MCF 10A (cell line): ENCODE measurements around the gene NUBPL. TPM values are rescaled to one million over a fixed set of nuclear protein-coding genes. Genes with fewer than 3 reads are reported as not detected.
A peak's percentile ranks its signal among the peaks of the same experiment; 100 is the strongest.

Experiments
- BruUV-seq: library from RNA; stranded (reverse); fragments of 400-500 nt; replicated peaks from 2 replicates; lab custom pipeline; 2021; lab: Mats Ljungman, UMichigan
- CTCF ChIA-PET: fragments of 300-600 bp; sonication (Branson Sonifier 250); formaldehyde crosslinking; extraction: SDS; loops from one replicate; lab custom pipeline; 2021; ENCODE audit warnings: antibody characterized with exemption, inconsistent platforms; lab: Yijun Ruan, JAX
- POLR2A ChIA-PET: fragments of 300-600, 350-650 bp; sonication (Branson Sonifier 250); formaldehyde crosslinking; extraction: SDS; loops from one replicate; lab custom pipeline; 2020; ENCODE audit warnings: antibody characterized with exemption, inconsistent platforms; lab: Yijun Ruan, JAX
- DNase-seq: peaks from one replicate; pipeline ENCODE4 v3.0.0-alpha.2; 2018; ENCODE audit not compliant: unreplicated experiment
- H3K27ac Mint-ChIP-seq: one replicate; pipeline ENCODE4 v1.8.0; 2022; ENCODE audit warnings: mild to moderate bottlenecking, low read depth, mixed read lengths; ENCODE audit not compliant: unreplicated experiment
- H3K27me3 Mint-ChIP-seq: one replicate; pipeline ENCODE4 v1.8.0; 2022; ENCODE audit warnings: mixed read lengths; ENCODE audit not compliant: insufficient read depth, unreplicated experiment
- H3K36me3 Mint-ChIP-seq: one replicate; pipeline ENCODE4 v1.8.0; 2022; ENCODE audit warnings: mild to moderate bottlenecking, moderate library complexity, mixed read lengths; ENCODE audit not compliant: insufficient read depth, unreplicated experiment
- H3K4me1 Mint-ChIP-seq: one replicate; pipeline ENCODE4 v1.8.0; 2022; ENCODE audit warnings: mixed read lengths; ENCODE audit not compliant: insufficient read depth, unreplicated experiment
- H3K4me3 Mint-ChIP-seq: one replicate; pipeline ENCODE4 v1.8.0; 2022; ENCODE audit warnings: mild to moderate bottlenecking, moderate library complexity, mixed read lengths; ENCODE audit not compliant: unreplicated experiment
- H3K9me3 Mint-ChIP-seq: one replicate; pipeline ENCODE4 v1.8.0; 2022; ENCODE audit warnings: mixed read lengths; ENCODE audit not compliant: unreplicated experiment
- CTCF ChIP-seq: fragments of 200-600 bp; IDR thresholded peaks from one replicate; pipeline ENCODE4 v1.8.0; 2022; ENCODE audit warnings: antibody characterized with exemption, mild to moderate bottlenecking; ENCODE audit not compliant: unreplicated experiment
- intact Hi-C: fragments of 100-400 bp; cut with micrococcal nuclease; formaldehyde crosslinking; loops from 2 replicates; pipeline ENCODE4 v1.14.1; 2022
- total RNA-seq: library from RNA; stranded (reverse); gene quantifications from 2 replicates; pipeline ENCODE4 v1.2.3, GENCODE V29; 2022

The NUBPL gene
- total RNA-seq, 1 experiment from 2014 or later = 12.3 TPM

- Mint-ChIP-seq H3K27ac (peak overlapping the region; percentile 53), H3K9me3 (peaks cover 7% of the 10 kb centered on the region), H3K4me3 (no peak overlapping the region), H3K36me3 (peaks cover 6% of the 10 kb centered on the region), H3K4me1 (peaks cover 16% of the 10 kb centered on the region), H3K27me3 (no peaks in the 10 kb centered on the region)
- intact Hi-C loops = no loop called here
- ChIA-PET CTCF (no interaction called here), POLR2A (no interaction called here)
- BruUV-seq = no TSS peak
- no peak for DNase-seq
- TF ChIP-seq CTCF = no peak
Observed at GRCh38 chr14:31819281-31819680, 258.1 kb downstream of the NUBPL start.

DNA sequence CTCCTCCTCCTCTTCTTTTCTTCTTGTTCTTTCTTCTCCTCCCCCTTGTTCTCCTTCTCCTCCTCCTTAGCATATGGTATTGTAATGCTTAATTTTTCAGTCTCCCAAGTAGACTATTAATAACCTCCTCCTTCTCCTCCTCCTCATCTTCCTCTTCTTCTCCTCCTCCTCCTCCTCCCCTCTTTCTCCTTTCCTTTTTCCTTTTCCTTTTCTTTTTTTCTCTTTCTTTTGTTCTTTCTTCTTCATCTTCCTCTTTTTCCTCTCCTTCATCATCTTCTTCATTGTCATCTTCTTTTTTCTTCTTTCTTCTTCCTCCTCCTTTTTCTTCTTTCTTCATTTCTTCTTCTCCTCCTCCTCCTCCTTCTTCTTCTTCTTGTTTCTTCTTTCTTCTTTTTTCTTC is 264.3 kb downstream of the NUBPL start:
- H3K36me3 Mint-ChIP-seq = no peaks in the 10 kb centered on the region
- ChIA-PET CTCF (interaction anchor here (0.6 kb wide), 1 partner anchor 732 kb away, joined by 3 read pairs; no protein-coding TSS in a partner anchor), POLR2A (interaction anchor here (0.6 kb wide), 1 partner anchor 261 kb away, joined by 3 read pairs; no protein-coding TSS in a partner anchor)
- no peaks in the 10 kb centered on the region for H3K4me1 Mint-ChIP-seq
- H3K27ac Mint-ChIP-seq = no peak overlapping the region
- intact Hi-C loops = no loop called here
- no peaks in the 10 kb centered on the region for H3K27me3 Mint-ChIP-seq
- no peak for TF ChIP-seq CTCF
- no TSS peak for BruUV-seq
- H3K9me3 Mint-ChIP-seq = no peaks in the 10 kb centered on the region
- DNase-seq = no peak
- H3K4me3 Mint-ChIP-seq = no peak overlapping the region

- BruUV-seq = no TSS peak
- Mint-ChIP-seq H3K4me3 (no peak overlapping the region), H3K9me3 (no peaks in the 10 kb centered on the region), H3K27me3 (no peaks in the 10 kb centered on the region), H3K36me3 (no peaks in the 10 kb centered on the region), H3K4me1 (no peaks in the 10 kb centered on the region), H3K27ac (no peak overlapping the region)
- no peak for DNase-seq
- no peak for TF ChIP-seq CTCF
- ChIA-PET POLR2A (interaction anchor here (0.6 kb wide), 1 partner anchor 12 kb away, joined by 3 read pairs; no protein-coding TSS in a partner anchor), CTCF (no interaction called here)
- intact Hi-C loops = no loop called here
Observed at GRCh38 chr14:31827325-31827724, 266.1 kb downstream of the NUBPL start.

DNA sequence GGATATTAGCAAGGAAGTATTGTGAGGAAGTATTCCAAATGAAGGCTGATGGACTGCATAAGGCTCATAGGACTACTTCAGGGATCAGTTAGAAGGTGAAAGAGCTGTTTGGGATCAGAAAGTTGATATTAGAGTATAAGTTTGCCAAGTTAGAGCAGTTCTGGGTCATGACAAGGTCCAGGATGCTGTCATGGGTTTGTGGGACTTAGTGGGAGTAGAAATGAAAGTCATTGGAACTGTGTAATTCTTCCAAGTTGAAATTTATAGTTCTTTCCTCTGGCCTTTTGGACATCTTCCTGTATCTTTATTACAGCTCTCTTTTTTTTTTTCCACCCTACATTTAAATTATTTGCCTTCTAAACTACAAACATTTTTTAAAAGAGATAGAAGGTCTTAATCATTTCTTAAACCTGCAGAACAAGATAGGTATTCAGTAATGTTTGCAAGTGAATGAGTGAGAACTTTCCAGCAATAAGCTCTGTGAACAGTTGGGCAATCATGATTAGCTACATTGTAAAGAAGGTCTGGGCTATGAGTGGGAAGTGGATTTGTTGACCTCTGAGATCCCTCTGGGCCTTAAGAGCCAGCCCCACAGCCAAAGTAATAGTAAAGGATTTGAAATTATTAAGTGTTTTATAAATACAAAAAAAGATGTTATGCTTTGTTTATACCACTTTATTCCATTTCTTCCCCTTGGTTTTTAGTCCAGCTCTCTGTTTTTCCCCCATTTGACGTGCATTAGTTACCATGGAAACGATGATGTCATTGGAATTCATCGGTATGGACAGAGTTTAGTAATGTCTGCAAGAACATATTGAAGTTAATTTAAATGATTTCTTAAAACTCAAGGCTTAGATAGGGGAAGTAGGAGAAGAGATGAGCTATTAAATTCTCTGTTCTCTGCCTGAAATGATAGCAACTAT is 268.0 kb downstream of the NUBPL start:
- no peak for TF ChIP-seq CTCF
- intact Hi-C loops = no loop called here
- CTCF ChIA-PET = no interaction called here
- Mint-ChIP-seq H3K27ac (peak overlapping the region; percentile 29), H3K36me3 (no peaks in the 10 kb centered on the region), H3K9me3 (no peaks in the 10 kb centered on the region), H3K27me3 (no peaks in the 10 kb centered on the region), H3K4me1 (no peaks in the 10 kb centered on the region), H3K4me3 (no peak overlapping the region)
- no TSS peak for BruUV-seq
- peak; percentile 58 for DNase-seq
- POLR2A ChIA-PET = no interaction called here
